Coronary artery (tissue), 2 donors: ENCODE results near the gene PTPRM.

ENCODE experiments used
- DNase-seq: peaks from one replicate; pipeline ENCODE4 v3.0.0-alpha.2; 2017; ENCODE audit warnings: low spot score
- H3K27ac ChIP-seq, 2 donors: fragments of 200-600 bp; sonication (generic); one replicate each; pipeline ENCODE4 v1.5.1; 2016 to 2019
- H3K4me3 ChIP-seq: fragments of 200-600 bp; sonication (generic); 2 replicates; pipeline ENCODE4 v1.5.1; 2016; ENCODE audit warnings: mild to moderate bottlenecking, moderate library complexity
- TF ChIP-seq, protein P1 (sequence below): fragments of 200-600 bp; sonication (generic); IDR thresholded peaks from one replicate; pipeline ENCODE4 v1.5.1; 2019; ENCODE audit warnings: antibody characterized with exemption

The PTPRM gene

GRCh38 chr18:7646174-7646886 lies 79.2 kb downstream of the PTPRM start:
- Histone ChIP-seq H3K4me3 (no peak overlapping the region), H3K27ac (no peak overlapping the region)
- DNase-seq: no peak
- TF ChIP-seq, protein P1, sequence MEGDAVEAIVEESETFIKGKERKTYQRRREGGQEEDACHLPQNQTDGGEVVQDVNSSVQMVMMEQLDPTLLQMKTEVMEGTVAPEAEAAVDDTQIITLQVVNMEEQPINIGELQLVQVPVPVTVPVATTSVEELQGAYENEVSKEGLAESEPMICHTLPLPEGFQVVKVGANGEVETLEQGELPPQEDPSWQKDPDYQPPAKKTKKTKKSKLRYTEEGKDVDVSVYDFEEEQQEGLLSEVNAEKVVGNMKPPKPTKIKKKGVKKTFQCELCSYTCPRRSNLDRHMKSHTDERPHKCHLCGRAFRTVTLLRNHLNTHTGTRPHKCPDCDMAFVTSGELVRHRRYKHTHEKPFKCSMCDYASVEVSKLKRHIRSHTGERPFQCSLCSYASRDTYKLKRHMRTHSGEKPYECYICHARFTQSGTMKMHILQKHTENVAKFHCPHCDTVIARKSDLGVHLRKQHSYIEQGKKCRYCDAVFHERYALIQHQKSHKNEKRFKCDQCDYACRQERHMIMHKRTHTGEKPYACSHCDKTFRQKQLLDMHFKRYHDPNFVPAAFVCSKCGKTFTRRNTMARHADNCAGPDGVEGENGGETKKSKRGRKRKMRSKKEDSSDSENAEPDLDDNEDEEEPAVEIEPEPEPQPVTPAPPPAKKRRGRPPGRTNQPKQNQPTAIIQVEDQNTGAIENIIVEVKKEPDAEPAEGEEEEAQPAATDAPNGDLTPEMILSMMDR: no peak

DNA sequence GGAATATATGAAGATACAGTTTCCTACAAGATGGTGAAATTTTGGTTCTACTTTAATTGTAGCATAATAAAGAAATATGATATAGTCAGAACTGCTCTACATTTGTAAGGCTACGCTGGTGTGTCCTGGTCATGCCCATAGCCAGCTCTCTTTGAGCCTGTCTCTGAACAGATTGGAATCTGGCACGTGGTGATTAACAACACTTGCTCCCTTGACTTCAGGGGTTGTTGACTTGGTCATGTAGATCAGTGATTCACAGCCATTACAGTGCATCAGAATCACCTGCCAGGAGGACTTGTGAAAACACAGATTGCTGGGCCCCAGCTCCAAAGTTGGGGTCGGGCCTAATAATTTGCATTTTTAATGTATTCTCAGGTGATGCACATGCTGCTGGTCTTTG lies 80.4 kb downstream of the PTPRM start:
- Histone ChIP-seq H3K4me3 (no peak overlapping the region), H3K27ac (no peak overlapping the region)
- TF ChIP-seq, protein P1: no peak
- no peak for DNase-seq

- TF ChIP-seq, protein P1: no peak
- no peak overlapping the region for H3K4me3 ChIP-seq
- DNase-seq: no peak
- H3K27ac ChIP-seq: no peak overlapping the region
These were observed 89.9 kb downstream of the PTPRM start for GRCh38 chr18:7657050-7657449.

DNA sequence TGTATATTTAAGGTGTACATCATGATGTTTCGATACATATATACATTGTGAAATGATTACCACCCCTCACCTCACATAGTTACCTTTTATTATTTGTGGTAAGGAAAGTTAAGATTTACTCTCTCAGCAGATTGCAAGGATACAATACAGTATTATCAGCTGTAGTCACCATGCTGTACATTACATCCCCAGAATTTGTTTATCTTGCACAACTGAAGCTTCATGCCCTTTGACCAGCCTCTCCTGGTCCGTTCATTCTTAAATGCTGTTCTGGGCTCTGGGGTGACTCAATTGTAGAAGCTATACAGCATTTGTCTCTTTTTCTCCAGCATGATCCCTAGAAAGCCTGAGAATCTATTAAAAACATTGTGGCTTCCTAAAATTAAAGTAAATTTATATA lies 90.8 kb downstream of the PTPRM start:
- Histone ChIP-seq H3K27ac (no peak overlapping the region), H3K4me3 (no peak overlapping the region)
- TF ChIP-seq, protein P1: no peak
- no peak for DNase-seq

DNA sequence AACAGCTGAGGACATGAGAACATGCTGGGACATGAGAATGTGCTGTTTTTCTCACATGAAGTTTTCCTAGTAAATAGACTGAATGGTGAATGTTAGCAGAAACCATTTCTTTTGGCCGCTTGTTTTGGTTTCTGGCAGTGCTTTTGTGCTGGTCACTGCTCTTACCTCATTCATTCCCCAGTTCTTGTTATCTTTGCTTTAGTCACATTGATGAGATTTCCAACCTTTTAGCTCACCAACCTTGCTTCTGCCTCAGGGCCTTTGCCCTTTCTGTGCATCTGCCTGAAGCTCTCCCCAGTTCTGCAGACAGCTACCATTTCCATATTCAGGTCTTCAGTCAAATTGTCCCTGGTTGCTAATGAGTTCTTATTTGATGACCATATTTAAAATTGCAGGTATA lies 91.6 kb downstream of the PTPRM start:
- TF ChIP-seq, protein P1: no peak
- H3K4me3 ChIP-seq: no peak overlapping the region
- DNase-seq: no peak
- no peak overlapping the region for H3K27ac ChIP-seq

DNA sequence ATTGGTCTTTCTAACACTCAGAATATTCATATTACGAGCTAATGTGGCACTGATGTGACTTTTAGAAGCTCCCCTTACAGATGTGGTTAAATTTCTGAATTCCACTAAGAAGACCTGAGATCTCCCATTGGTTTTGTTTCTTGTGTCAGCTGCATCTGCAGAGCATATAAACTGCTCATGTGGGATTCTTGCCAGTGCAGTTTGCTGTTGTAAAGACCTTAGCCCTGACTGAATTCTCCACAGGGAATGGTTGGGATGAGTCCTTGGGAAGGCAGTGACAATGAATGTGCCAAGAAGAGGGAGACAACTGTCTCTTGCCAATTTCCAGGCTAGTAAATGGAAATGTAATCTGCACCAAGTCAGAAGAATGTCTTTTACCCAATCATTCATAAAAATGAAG lies 94.1 kb downstream of the PTPRM start:
- H3K4me3 ChIP-seq: no peak overlapping the region
- TF ChIP-seq, protein P1: no peak
- DNase-seq: no peak
- H3K27ac ChIP-seq: no peak overlapping the region

DNA sequence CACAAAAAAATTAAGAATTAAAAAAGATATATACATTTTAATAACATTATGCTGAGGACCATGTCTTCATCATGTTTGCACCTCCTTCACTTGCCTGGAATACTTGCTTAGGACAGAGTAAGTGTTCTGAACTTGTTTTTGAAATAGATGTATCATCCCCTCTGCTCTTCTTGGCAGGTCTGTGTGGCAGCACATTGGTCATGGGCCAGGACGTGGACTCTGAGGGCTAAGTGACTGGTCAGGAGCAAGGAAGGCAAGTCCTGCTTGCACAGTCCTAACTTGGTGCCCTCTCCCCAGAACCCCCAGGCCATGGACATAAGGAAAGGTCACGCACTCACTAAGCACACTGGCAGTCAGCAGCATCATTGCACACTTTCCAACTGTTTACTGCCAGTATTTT lies 95.8 kb downstream of the PTPRM start:
- no peak for DNase-seq
- no peak overlapping the region for H3K27ac ChIP-seq
- H3K4me3 ChIP-seq: no peak overlapping the region
- TF ChIP-seq, protein P1: no peak
